ENCODE results near the gene PTGIS.

The PTGIS gene

GRCh38 chr20:49556621-49557020 lies 11.3 kb downstream of the PTGIS start:
- TF ChIP-seq EGR1 (IDR thresholded peaks at IDR 0.05) = no peak
- no peak for TF ChIP-seq CEBPB (IDR thresholded peaks at IDR 0.05)
- no peak for TF ChIP-seq TEAD4 (IDR thresholded peaks at IDR 0.05)
- TF ChIP-seq CREB1 (IDR thresholded peaks at IDR 0.05; ENCODE audit: low read depth) = no peak
- TF ChIP-seq YY1 (IDR thresholded peaks at IDR 0.05; ENCODE audit: low read depth) = no peak
- no peak for TF ChIP-seq ZBTB7A (IDR thresholded peaks at IDR 0.05; ENCODE audit: low read depth)
- TF ChIP-seq, protein P1, sequence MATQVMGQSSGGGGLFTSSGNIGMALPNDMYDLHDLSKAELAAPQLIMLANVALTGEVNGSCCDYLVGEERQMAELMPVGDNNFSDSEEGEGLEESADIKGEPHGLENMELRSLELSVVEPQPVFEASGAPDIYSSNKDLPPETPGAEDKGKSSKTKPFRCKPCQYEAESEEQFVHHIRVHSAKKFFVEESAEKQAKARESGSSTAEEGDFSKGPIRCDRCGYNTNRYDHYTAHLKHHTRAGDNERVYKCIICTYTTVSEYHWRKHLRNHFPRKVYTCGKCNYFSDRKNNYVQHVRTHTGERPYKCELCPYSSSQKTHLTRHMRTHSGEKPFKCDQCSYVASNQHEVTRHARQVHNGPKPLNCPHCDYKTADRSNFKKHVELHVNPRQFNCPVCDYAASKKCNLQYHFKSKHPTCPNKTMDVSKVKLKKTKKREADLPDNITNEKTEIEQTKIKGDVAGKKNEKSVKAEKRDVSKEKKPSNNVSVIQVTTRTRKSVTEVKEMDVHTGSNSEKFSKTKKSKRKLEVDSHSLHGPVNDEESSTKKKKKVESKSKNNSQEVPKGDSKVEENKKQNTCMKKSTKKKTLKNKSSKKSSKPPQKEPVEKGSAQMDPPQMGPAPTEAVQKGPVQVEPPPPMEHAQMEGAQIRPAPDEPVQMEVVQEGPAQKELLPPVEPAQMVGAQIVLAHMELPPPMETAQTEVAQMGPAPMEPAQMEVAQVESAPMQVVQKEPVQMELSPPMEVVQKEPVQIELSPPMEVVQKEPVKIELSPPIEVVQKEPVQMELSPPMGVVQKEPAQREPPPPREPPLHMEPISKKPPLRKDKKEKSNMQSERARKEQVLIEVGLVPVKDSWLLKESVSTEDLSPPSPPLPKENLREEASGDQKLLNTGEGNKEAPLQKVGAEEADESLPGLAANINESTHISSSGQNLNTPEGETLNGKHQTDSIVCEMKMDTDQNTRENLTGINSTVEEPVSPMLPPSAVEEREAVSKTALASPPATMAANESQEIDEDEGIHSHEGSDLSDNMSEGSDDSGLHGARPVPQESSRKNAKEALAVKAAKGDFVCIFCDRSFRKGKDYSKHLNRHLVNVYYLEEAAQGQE (IDR thresholded peaks at IDR 0.05; ENCODE audit: low read depth) = no peak
- TF ChIP-seq TAF1 (IDR thresholded peaks at IDR 0.05; ENCODE audit: low read depth) = no peak
- TF ChIP-seq NFIC (IDR thresholded peaks at IDR 0.05) = no peak
- no peak for TF ChIP-seq EP300 (IDR thresholded peaks at IDR 0.05; ENCODE audit: borderline replicate concordance)
- TF ChIP-seq, protein P2, sequence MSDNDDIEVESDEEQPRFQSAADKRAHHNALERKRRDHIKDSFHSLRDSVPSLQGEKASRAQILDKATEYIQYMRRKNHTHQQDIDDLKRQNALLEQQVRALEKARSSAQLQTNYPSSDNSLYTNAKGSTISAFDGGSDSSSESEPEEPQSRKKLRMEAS (IDR thresholded peaks at IDR 0.05) = no peak
- TF ChIP-seq, protein P3, sequence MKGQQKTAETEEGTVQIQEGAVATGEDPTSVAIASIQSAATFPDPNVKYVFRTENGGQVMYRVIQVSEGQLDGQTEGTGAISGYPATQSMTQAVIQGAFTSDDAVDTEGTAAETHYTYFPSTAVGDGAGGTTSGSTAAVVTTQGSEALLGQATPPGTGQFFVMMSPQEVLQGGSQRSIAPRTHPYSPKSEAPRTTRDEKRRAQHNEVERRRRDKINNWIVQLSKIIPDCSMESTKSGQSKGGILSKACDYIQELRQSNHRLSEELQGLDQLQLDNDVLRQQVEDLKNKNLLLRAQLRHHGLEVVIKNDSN (IDR thresholded peaks at IDR 0.05) = no peak
- TF ChIP-seq RAD21 (IDR thresholded peaks at IDR 0.05; ENCODE audit: low read depth) = no peak
- TF ChIP-seq FOXM1 (IDR thresholded peaks at IDR 0.05; ENCODE audit: borderline replicate concordance, low read depth) = no peak
- TF ChIP-seq TCF12 (IDR thresholded peaks at IDR 0.05; ENCODE audit: low read depth) = no peak

DNA sequence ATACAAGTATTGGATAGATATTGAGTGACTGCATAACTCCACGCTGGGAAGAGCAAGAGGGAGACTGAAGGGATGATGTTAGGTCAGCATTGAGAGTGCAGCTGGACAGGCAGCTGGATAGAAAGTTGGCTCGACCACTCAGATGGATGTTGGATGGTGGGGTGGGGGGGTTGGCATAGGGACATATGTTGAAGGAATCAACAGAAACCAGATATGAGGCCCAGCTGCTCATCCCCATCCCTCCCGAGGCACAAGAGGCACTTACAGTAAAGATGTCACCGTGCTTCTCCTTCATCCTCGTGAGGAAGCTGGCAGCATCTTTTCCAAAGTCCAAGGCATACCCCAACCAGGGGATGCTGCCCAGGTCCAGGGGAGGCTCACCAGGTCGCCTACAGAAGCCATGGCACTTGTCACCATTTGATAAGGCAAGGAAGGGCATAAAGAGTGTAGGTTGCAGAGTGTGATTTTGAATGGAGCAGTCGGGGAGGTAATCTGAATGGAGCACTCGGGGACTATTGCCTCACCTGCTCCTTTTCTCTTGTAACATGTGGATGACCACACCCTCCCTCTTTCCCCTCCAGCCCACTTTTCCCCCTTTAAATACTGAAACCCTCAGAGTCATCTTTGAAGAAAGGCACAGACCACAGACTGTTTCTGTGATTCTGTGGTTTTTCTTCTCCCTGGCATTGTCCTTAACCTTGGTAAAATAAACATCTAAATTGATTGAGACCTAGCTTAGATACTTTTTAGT lies 18.0 kb downstream of the PTGIS start:
- TF ChIP-seq TAF1 (IDR thresholded peaks at IDR 0.05; ENCODE audit: low read depth) = no peak
- no peak for TF ChIP-seq CREB1 (IDR thresholded peaks at IDR 0.05; ENCODE audit: low read depth)
- no peak for TF ChIP-seq CEBPB (IDR thresholded peaks at IDR 0.05)
- TF ChIP-seq EP300 (IDR thresholded peaks at IDR 0.05; ENCODE audit: borderline replicate concordance) = no peak
- no peak for TF ChIP-seq ZBTB7A (IDR thresholded peaks at IDR 0.05; ENCODE audit: low read depth)
- TF ChIP-seq, protein P2 (IDR thresholded peaks at IDR 0.05) = no peak
- TF ChIP-seq RAD21 (IDR thresholded peaks at IDR 0.05; ENCODE audit: low read depth) = no peak
- TF ChIP-seq, protein P1 (IDR thresholded peaks at IDR 0.05; ENCODE audit: low read depth) = no peak
- TF ChIP-seq TCF12 (IDR thresholded peaks at IDR 0.05; ENCODE audit: low read depth) = no peak
- TF ChIP-seq EGR1 (IDR thresholded peaks at IDR 0.05) = no peak
- TF ChIP-seq TEAD4 (IDR thresholded peaks at IDR 0.05) = no peak
- TF ChIP-seq FOXM1 (IDR thresholded peaks at IDR 0.05; ENCODE audit: borderline replicate concordance, low read depth) = no peak
- TF ChIP-seq, protein P3 (IDR thresholded peaks at IDR 0.05) = no peak
- no peak for TF ChIP-seq YY1 (IDR thresholded peaks at IDR 0.05; ENCODE audit: low read depth)
- TF ChIP-seq NFIC (IDR thresholded peaks at IDR 0.05) = no peak

DNA sequence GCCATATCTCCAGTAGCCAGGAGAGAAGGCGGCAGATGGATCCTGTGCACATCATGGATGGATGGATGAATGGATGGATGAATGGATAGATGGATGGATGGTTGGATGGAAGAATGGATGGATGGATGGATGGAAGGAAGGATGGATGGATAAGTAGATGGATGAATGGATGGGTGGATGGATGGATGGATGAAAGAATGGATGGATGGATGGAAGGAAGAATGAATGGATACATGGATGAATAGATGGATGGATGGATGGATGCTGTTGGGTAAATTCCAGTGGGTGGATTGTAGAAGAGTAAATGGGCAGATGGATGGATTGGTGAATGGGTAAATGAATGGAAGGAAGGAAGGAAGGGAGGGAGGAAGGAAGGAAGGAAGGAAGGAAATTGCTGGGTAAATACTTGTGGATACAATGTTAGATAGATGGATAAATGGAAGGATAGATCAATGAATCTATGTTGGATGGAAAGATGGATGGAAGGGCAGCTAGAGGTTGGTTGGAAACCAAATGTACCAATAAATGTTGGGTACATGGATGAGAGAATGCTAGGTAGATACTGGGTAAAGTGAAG lies 19.5 kb downstream of the PTGIS start:
- TF ChIP-seq EP300 (IDR thresholded peaks at IDR 0.05; ENCODE audit: borderline replicate concordance) = no peak
- TF ChIP-seq YY1 (IDR thresholded peaks at IDR 0.05; ENCODE audit: low read depth) = no peak
- TF ChIP-seq, protein P2 (IDR thresholded peaks at IDR 0.05) = no peak
- no peak for TF ChIP-seq ZBTB7A (IDR thresholded peaks at IDR 0.05; ENCODE audit: low read depth)
- TF ChIP-seq TEAD4 (IDR thresholded peaks at IDR 0.05) = no peak

- no peak for TF ChIP-seq YY1 (IDR thresholded peaks at IDR 0.05; ENCODE audit: low read depth)
- TF ChIP-seq RAD21 (IDR thresholded peaks at IDR 0.05; ENCODE audit: low read depth) = peak; percentile 27; the same call in 1 of the 2 replicates
- TF ChIP-seq CREB1 (IDR thresholded peaks at IDR 0.05; ENCODE audit: low read depth) = no peak
Measured at GRCh38 chr20:49545572-49545971, 22.4 kb downstream of the PTGIS start.

GRCh38 chr20:49544535-49544934 lies 23.4 kb downstream of the PTGIS start:
- TF ChIP-seq, protein P3 (IDR thresholded peaks at IDR 0.05) = no peak
- TF ChIP-seq TAF1 (IDR thresholded peaks at IDR 0.05; ENCODE audit: low read depth) (no peak), NFIC (IDR thresholded peaks at IDR 0.05) (no peak), ZBTB7A (IDR thresholded peaks at IDR 0.05; ENCODE audit: low read depth) (no peak), TCF12 (IDR thresholded peaks at IDR 0.05; ENCODE audit: low read depth) (no peak), RAD21 (IDR thresholded peaks at IDR 0.05; ENCODE audit: low read depth) (no peak), YY1 (IDR thresholded peaks at IDR 0.05; ENCODE audit: low read depth) (no peak), TEAD4 (IDR thresholded peaks at IDR 0.05) (no peak), EGR1 (IDR thresholded peaks at IDR 0.05) (no peak)
- TF ChIP-seq, protein P1 (IDR thresholded peaks at IDR 0.05; ENCODE audit: low read depth) = no peak

Measured in Ishikawa (cell line).